Muscle of leg (tissue), 11 donors: ENCODE data around the gene DOCK7. TPM values are rescaled to one million over a fixed set of nuclear protein-coding genes. Genes with fewer than 3 reads are reported as not detected.

Experiments
- DNase-seq: peaks from one replicate; pipeline ENCODE4 v3.0.0; 2013
- H3K27ac ChIP-seq: one replicate; pipeline ENCODE4 v1.5.1; 2013; ENCODE audit warnings: mild to moderate bottlenecking, low read length, control low read depth
- H3K27me3 ChIP-seq: one replicate; pipeline ENCODE4 v1.6.1; 2013; ENCODE audit warnings: low read length; ENCODE audit not compliant: control insufficient read depth, insufficient read depth
- H3K36me3 ChIP-seq: one replicate; pipeline ENCODE4 v1.6.1; 2013; ENCODE audit warnings: low read length; ENCODE audit not compliant: control insufficient read depth, insufficient read depth
- H3K4me1 ChIP-seq: one replicate; pipeline ENCODE4 v1.6.1; 2013; ENCODE audit warnings: low read length; ENCODE audit not compliant: control insufficient read depth, insufficient read depth
- H3K4me3 ChIP-seq: one replicate; pipeline ENCODE4 v1.5.1; 2013; ENCODE audit warnings: low read length, control low read depth
- H3K9me3 ChIP-seq: replicated peaks from 2 replicates; pipeline ENCODE4 v1.6.1; 2013; ENCODE audit warnings: low read depth, low read length; ENCODE audit not compliant: control insufficient read depth
- WGBS: methylation state at CpG from one replicate; pipeline ENCODE4 v1.1.5; 2013; ENCODE audit warnings: missing lambda C conversion rate; ENCODE audit not compliant: insufficient coverage; 5-methylcytosine and 5-hydroxymethylcytosine counted together
- polyA plus RNA-seq, 8 donors: library from polyadenylated mRNA; unstranded; fragments of 120-200 nt; gene quantifications; one replicate each; pipeline versions ENCODE4 v1.2.1 to v1.2.3, GENCODE V29; 2013; ENCODE audit warnings: inconsistent platforms in 1 of 8, low replicate concordance in 1 of 8; ENCODE audit not compliant: insufficient read length in 8 of 8, insufficient read depth in 1 of 8
- total RNA-seq: library from RNA; stranded (reverse); fragments of 120-200 nt; gene quantifications from one replicate; pipeline ENCODE4 v1.2.4, GENCODE V29; 2013

DOCK7 gene
- total and polyA plus RNA-seq, 9 donors, result 28.8 to 43.8 (median 36.1) TPM

DNA sequence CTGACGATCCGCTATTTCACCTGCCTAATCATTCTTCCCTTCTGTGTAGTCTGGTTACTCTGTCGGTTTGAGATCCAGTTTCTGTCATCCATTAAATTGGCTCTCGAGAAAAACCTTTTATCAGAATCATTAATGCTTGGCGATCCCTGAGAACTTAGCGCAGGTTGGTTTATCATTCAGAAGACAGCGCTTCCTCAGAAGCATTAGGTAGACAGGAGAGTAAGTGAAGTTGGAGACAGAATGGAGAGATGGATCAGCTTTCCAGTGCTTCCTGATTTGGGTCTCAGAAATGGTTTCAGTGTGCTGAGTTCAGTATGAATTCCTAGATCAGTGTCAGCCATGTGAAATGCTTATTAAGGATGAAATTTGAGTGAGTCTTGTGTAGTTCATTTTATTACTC, 250.0 kb downstream of the DOCK7 start:
- H3K4me3 ChIP-seq, result peak overlapping the region; percentile 90
- no peaks in the 10 kb centered on the region for H3K27me3 ChIP-seq
- peaks cover 7% of the 10 kb centered on the region for H3K4me1 ChIP-seq
- WGBS, result 0% methylated on average over 3 of the region's 7 CpGs
- no peaks in the 10 kb centered on the region for H3K9me3 ChIP-seq
- H3K36me3 ChIP-seq, result peaks cover 7% of the 10 kb centered on the region
- peak; percentile 39 for DNase-seq
- peak overlapping the region; percentile 99 for H3K27ac ChIP-seq

DNA sequence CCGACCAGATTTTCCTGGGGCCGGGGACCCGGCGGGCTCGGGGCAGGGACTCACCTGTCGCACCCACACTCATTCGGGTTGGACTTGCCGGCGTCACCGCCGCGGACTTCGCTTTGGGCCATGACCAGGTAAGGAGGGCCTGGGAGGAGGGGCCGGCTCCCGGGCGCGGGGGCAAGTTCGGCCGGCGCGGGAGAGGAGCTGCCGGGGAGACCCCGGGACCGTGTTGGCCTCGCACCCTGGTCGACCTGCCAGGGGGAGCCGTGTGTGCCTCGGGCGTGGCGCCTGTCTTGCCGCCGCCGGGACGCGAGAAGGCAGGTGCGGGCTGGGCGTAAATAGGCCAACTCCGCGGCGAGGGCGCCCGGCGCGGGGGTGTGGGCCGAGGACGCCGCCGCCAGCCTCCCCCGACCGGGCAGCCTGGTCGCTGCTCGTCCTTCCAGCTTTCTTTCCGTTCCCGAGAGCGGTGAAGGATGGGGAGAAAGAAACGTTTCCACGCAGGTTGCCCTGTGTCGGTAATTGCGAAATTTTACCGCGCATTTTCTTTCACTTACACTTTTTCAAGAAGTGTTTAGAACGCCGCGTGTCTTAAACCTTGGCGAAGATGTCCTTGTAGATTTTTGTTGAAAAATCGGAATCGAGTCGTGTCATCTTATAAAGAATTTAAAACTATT, 250.8 kb downstream of the DOCK7 start:
- no peaks in the 10 kb centered on the region for H3K9me3 ChIP-seq
- H3K4me1 ChIP-seq, result peaks cover 7% of the 10 kb centered on the region
- H3K36me3 ChIP-seq, result peaks cover 2% of the 10 kb centered on the region
- WGBS, result under 1% methylated on average over 54 of the region's 68 CpGs
- no peak for DNase-seq
- no peaks in the 10 kb centered on the region for H3K27me3 ChIP-seq
- peak overlapping the region; percentile 99 for H3K27ac ChIP-seq
- H3K4me3 ChIP-seq, result peak overlapping the region; percentile 90

DNA sequence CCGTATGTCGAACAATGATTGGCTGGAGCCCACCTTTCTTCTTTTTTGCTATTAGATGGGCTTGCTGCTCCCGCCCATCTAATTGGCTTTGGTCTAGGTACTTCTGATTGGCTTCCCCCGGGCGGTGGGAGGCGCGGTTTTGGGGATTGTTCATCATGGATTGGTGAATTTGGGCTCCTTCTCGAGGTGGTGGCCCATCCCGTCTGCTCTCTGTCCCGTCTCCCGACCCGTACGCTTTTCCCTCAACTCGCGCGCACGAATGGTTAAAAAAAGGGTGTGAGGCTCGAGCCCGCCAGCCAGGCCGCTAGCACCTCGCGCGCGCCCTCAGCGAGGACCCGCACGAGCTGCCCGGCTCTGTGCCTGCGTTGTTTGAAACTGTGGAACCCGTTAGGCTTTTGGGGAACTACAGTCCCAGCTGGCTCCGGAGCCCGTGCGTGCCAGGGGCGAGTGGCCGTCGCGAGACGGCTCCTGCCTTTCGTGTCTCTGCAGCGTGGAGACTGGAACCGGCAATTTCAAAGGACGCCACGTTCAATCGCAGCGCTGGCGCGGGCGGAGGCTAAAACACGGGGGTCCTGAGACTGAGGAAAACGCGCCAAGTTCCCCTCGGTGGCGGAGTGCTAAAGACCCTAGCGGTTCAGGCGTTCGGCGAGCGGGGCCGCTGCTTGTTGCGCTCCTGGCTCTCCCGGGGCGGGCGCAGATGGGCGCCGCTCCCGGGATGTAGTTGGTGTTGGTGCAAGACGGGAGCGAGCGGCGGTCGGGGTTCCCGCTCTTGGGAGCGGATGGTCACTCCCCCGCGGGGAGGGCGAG, 251.5 kb downstream of the DOCK7 start, which contains the start of gene USP1:
Gene USP1, plus strand, starts transcription at position 584 of the 807 bp plus-strand sequence. CDS start 2,819 bp downstream, outside the sequence.
- H3K27ac ChIP-seq, result peak within 1 kb of the TSS; percentile 99
- peaks cover under 1% of the 10 kb centered on the region for H3K36me3 ChIP-seq
- no peaks in the 10 kb centered on the region for H3K27me3 ChIP-seq
- peak; percentile 100 for DNase-seq
- under 1% methylated on average over 71 of the region's 76 CpGs for WGBS
- H3K4me3 ChIP-seq, result peak within 1 kb of the TSS; percentile 90
- H3K4me1 ChIP-seq, result peaks cover 7% of the 10 kb centered on the region
- H3K9me3 ChIP-seq, result no peaks in the 10 kb centered on the region

DNA sequence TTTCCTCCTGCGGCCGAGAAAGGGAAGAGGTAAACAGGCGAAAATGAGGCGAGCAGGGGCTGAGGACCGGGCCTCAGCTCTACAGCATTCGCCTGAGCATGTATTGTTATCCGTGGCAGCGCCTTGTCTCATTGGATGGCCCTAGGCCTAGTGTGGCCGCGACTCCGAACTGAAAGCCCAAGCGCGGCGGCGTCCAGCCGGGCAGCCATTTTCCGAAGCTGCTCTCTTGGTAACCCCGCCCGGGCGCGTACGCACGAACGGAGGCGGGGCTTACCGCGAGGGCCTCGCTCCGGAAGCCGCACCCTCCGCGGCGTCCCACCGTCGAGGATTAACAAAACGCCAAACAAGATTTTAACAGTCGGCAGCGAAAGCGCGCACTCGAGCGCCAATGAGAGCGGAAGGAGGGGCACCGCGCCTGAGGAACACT, 252.1 kb downstream of the DOCK7 start:
- H3K4me1 ChIP-seq, result peaks cover 7% of the 10 kb centered on the region
- H3K27me3 ChIP-seq, result no peaks in the 10 kb centered on the region
- under 1% methylated on average over 45 of the region's 45 CpGs for WGBS
- peak overlapping the region; percentile 90 for H3K4me3 ChIP-seq
- no peaks in the 10 kb centered on the region for H3K9me3 ChIP-seq
- no peak for DNase-seq
- no peaks in the 10 kb centered on the region for H3K36me3 ChIP-seq
- peak overlapping the region; percentile 99 for H3K27ac ChIP-seq

DNA sequence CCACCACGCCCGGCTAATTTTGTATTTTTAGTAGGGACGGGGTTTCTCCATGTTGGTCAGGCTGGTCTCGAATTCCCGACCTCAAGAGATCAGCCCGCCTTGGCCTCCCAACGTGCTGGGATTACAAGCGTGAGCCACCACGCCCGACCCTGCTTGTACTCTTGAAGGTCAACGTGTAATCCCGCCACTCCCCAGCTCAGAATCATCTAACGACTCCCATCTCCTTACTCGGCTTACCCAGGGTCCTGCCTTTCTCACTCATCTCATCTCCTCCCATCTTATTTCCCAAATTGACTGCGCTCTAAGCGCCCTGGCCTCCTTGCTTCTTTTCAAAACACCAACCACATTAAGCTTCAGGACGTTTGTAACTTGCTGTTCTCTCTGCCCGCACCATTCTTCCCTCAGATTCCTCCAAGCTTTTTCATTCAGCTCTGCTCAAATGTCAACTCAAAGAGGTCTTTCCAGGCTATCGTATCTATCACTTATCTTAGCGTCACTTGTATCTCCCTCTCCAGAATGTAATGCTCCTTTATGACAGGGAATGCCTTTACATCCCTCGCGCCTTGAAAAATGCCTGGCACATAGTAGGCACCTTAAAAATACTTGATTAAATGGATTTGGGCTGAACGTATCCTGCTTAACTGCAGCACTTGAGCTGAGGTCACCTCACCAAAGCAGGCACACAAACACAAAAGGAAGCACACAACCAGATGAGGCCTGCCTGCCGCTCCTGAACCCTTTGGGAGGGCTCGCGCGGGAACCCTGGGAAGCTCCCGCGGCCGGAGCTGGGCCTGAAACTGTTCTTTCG, 252.8 kb downstream of the DOCK7 start:
- H3K4me1 ChIP-seq, result peaks cover 7% of the 10 kb centered on the region
- no peaks in the 10 kb centered on the region for H3K9me3 ChIP-seq
- H3K27ac ChIP-seq, result peak overlapping the region; percentile 99
- DNase-seq, result peak; percentile 33
- H3K27me3 ChIP-seq, result no peaks in the 10 kb centered on the region
- H3K4me3 ChIP-seq, result peak overlapping the region; percentile 90
- H3K36me3 ChIP-seq, result no peaks in the 10 kb centered on the region
- 54% methylated on average over 29 of the region's 31 CpGs for WGBS

DNA sequence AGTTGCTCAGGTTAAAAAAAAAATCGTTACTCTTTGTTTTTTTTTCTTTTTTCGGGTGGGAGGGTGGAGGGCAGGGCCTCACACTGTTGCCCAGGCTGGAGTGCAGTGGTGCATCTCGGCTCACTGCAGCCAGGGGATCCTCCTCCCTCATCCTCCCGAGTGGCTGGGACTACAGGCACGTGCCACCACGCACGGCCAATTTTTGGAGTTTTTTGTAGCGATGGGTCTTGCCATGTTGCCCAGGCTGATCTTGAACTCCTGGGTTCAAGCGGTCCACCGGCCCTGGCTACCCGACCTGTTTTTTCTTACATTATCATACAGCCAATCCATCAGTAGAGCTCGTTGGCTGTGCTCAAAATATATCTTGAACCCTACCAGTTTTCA, 253.6 kb downstream of the DOCK7 start:
- H3K9me3 ChIP-seq, result no peaks in the 10 kb centered on the region
- peaks cover 7% of the 10 kb centered on the region for H3K4me1 ChIP-seq
- no peak overlapping the region for H3K27ac ChIP-seq
- no peak overlapping the region for H3K4me3 ChIP-seq
- peak; percentile 25 for DNase-seq
- 94% methylated on average over 11 of the region's 12 CpGs for WGBS
- H3K36me3 ChIP-seq, result no peaks in the 10 kb centered on the region
- H3K27me3 ChIP-seq, result no peaks in the 10 kb centered on the region

DNA sequence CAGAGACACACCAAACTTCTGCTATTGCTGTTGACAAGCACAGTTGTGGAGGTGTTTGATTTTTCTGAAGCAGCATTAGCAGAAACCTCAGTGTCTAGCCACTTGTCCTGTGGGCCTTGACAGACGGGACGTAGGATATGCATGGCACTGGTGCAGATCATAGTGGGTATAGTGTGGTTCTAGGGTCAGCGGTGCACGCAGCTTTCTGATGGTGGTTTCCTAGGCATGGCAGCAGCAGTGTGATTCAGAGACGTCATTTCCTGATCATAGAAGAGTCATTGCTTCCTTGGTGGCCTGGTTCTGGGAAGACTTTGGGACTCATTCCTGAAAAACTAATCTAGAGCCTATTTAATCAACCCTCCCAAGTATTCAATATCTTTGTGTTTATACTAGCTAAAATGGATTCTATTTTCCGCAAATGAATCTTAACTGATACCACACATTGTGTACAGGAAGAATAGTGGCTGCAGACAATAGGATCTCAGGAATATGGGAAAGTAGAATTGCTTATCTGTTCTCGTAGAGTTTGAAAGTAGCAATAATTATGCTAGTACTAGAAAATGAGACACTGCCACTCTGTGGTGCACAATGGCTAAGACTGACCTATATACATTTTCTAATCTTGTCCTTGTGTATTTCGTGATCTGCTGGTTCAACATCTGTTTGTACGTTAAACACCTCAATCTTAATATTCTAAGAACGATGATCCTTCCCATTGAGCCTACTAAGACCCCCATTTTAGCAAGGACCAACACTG, 254.1 kb downstream of the DOCK7 start:
- Histone ChIP-seq H3K4me3 (no peak overlapping the region), H3K9me3 (no peaks in the 10 kb centered on the region), H3K4me1 (peaks cover 6% of the 10 kb centered on the region), H3K36me3 (no peaks in the 10 kb centered on the region), H3K27ac (no peak overlapping the region), H3K27me3 (no peaks in the 10 kb centered on the region)
- DNase-seq, result peak; percentile 53
- 100% methylated on average over 1 of the region's 10 CpGs for WGBS

DNA sequence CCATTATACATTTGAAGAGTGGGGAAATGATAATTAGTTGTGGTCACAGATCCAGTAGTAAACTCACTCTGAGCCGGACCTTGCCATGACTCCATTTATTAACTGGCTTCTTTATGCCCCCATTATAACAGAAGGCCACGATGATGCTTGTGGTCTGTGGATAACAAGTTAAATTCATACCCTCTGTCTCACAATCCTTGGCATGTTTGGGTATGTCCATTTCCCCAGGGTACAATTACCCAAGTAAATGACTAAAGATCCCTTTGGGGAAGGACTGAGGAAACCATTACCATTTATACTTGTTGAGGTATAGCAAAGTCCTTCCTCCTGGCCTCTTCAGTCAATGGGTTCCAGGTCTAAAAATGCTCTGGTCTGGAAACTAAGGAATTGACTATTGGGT, 258.6 kb downstream of the DOCK7 start:
- whole genome bisulfite sequencing, result no CpG with 5 or more reads among the region's 2 CpGs
- H3K27me3 ChIP-seq, result no peaks in the 10 kb centered on the region
- no peaks in the 10 kb centered on the region for H3K4me1 ChIP-seq
- DNase-seq, result no peak
- H3K27ac ChIP-seq, result no peak overlapping the region
- H3K4me3 ChIP-seq, result no peak overlapping the region
- H3K9me3 ChIP-seq, result no peaks in the 10 kb centered on the region
- H3K36me3 ChIP-seq, result no peaks in the 10 kb centered on the region

DNA sequence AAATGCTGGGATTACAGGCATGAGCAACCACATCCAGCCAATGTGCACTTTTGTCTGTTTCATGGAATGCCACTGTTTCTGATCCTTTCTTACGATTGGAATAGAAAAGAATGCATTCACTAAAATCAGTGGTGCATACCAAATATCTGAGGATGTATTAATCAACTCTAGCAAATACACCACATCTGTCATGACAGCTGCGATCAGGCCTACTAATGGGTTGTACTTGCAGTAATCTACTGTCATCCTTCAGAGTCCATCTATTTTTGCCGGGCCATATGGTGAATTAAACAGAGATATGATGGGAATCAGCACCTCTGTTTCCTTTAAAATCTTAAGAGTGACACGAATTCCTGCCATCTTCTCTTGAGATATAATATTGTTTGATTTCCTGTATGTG, 259.8 kb downstream of the DOCK7 start:
- DNase-seq, result no peak
- Histone ChIP-seq H3K4me1 (no peaks in the 10 kb centered on the region), H3K9me3 (no peaks in the 10 kb centered on the region), H3K27ac (no peak overlapping the region), H3K36me3 (no peaks in the 10 kb centered on the region), H3K4me3 (no peak overlapping the region), H3K27me3 (no peaks in the 10 kb centered on the region)
- WGBS, result no CpG with 5 or more reads among the region's 4 CpGs
